Smooth muscle cell (in vitro differentiated cells): Measurements from ENCODE around the gene DNAJB12. TPM values are rescaled to one million over a fixed set of nuclear protein-coding genes. Genes with fewer than 3 reads are reported as not detected.

Experiments used
- DNase-seq: peaks from one replicate; lab custom pipeline; 2025; ENCODE audit not compliant: unreplicated experiment; lab: John Stamatoyannopoulos, UW
- H2AFZ ChIP-seq: fragments of 200-600 bp; sonication (generic); 2 replicates; pipeline ENCODE4 v1.6.0; 2016; ENCODE audit warnings: antibody characterized with exemption, low read depth, mild to moderate bottlenecking
- H3F3A ChIP-seq: fragments of 200-600 bp; sonication (generic); 2 replicates; pipeline ENCODE4 v1.6.0; 2017; ENCODE audit warnings: antibody characterized with exemption, low read depth
- H3K27ac ChIP-seq: fragments of 200-600 bp; sonication (generic); 2 replicates; pipeline ENCODE4 v1.5.1; 2016; ENCODE audit warnings: low read depth, mild to moderate bottlenecking
- H3K27me3 ChIP-seq: fragments of 200-600 bp; sonication (generic); 2 replicates; pipeline ENCODE4 v1.6.1; 2016; ENCODE audit warnings: low read depth, mild to moderate bottlenecking
- H3K36me3 ChIP-seq: fragments of 200-600 bp; sonication (generic); 2 replicates; pipeline ENCODE4 v1.5.1; 2016; ENCODE audit warnings: low read depth
- H3K4me1 ChIP-seq: fragments of 200-600 bp; sonication (generic); 2 replicates; pipeline ENCODE4 v1.5.1; 2016; ENCODE audit warnings: low read depth
- H3K4me2 ChIP-seq: fragments of 200-600 bp; sonication (generic); 2 replicates; pipeline ENCODE4 v1.6.0; 2016; ENCODE audit warnings: mild to moderate bottlenecking
- H3K4me3 ChIP-seq: fragments of 200-600 bp; sonication (generic); 2 replicates; pipeline ENCODE4 v1.5.1; 2016; ENCODE audit warnings: mild to moderate bottlenecking
- H3K79me2 ChIP-seq: fragments of 200-600 bp; sonication (generic); 2 replicates; pipeline ENCODE4 v1.6.0; 2016; ENCODE audit warnings: low read depth, mild to moderate bottlenecking
- H3K9ac ChIP-seq: fragments of 200-600 bp; sonication (generic); 2 replicates; pipeline ENCODE4 v1.6.0; 2016; ENCODE audit warnings: low read depth
- H3K9me3 ChIP-seq: fragments of 200-600 bp; sonication (generic); replicated peaks from 2 replicates; pipeline ENCODE4 v1.5.1; 2016; ENCODE audit warnings: low read depth
- H4K20me1 ChIP-seq: fragments of 200-600 bp; sonication (generic); 2 replicates; pipeline ENCODE4 v1.6.0; 2016; ENCODE audit warnings: low read depth
- WGBS: methylation state at CpG from one replicate; pipeline ENCODE4 v1.1.7; 2016; ENCODE audit warnings: low lambda C conversion rate; 5-methylcytosine and 5-hydroxymethylcytosine counted together
- polyA plus RNA-seq: library from polyadenylated mRNA; unstranded; fragments of >200 nt; fragmentation: Nextera tagmentation; extraction: Ambion mirVana; gene quantifications from 2 replicates; pipeline ENCODE4 v1.2.1, GENCODE V29; 2016
- total RNA-seq: library from RNA; depleted of rRNA; stranded (reverse); fragments of >200 nt; gene quantifications from 2 replicates; pipeline ENCODE4 v1.2.3, GENCODE V29; 2014
- TF ChIP-seq, protein P1 (sequence below): fragments of 200-600 bp; sonication (generic); IDR thresholded peaks from 2 replicates; pipeline ENCODE4 v1.5.1; 2017; ENCODE audit warnings: borderline replicate concordance, mild to moderate bottlenecking, antibody characterized with exemption; ENCODE audit not compliant: insufficient read depth, poor library complexity, severe bottlenecking

Gene DNAJB12
- total and polyA plus RNA-seq, 2 experiments from 2014 or later, result 12.5 to 24.5 TPM

DNA sequence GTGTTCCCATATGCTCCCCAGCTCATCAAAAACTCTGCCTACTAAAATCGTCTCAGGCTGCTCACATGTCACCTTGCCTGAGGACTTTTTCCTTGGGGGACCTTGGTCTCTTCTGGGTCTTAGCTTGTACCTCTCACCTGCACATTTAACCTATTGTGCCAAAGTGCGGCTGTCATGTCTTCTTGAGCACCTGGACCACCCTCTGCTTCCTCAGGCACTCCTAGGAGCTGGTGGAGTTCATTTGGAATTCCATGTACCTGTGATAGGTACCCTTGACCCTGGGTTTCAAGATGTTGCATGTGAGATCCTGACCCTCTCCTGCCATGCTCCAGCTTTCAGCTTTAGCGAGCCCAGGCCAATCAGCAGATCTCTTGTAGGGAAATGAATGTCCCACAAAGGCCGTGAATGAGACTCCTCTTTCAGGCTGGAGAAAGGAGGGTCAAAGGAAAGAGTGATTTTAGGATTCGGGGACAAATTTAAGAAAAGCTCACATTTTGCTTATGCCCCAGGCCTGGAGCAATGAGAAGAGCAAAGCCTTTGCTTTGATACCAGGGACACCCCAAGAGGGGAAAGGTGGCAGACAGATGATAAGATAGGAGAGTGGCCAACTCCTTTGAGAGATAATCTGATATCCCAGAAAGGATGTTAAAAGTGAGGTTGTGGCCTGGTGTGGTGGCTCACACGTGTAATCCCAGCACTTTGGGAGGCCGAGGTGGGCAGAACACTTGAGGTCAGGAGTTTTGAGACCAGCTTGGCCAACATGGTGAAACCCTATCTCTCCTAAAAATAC, 10.6 kb upstream of the DNAJB12 start:
- WGBS, result 90% methylated on average over 7 of the region's 7 CpGs

DNA sequence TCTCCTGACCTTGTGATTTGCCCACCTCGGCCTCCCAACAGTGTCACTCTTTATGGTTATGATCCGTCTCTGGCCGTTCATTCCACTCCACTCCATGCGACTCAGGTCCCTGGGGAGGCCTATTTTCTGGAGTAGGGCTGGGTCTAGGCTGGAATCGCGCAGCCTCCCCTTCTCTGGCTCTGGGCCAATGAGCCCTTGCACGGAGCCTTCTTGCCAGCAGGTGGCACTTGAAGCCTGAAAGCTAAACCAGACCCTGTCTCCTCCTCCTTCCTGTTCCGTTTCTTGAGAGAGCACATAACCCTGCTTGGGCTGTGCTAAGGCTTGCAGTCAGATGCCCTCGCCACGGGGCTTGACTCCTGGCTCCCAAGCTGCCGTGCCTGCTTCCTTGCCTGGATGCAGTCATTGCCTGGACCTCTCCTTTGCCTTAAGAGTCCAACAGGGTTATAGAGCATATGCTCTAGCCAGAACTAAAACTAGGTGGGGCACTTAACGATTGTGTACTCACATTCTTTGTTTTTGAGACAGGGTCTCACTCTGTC, 9.6 kb upstream of the DNAJB12 start:
- no peak overlapping the region for H3K4me3 ChIP-seq
- no peaks in the 10 kb centered on the region for H3K9me3 ChIP-seq
- no peaks in the 10 kb centered on the region for H4K20me1 ChIP-seq
- no peaks in the 10 kb centered on the region for H3K36me3 ChIP-seq
- H3K27ac ChIP-seq, result peak overlapping the region; percentile 34
- no peaks in the 10 kb centered on the region for H3K27me3 ChIP-seq
- peak; percentile 68 for DNase-seq
- H2AFZ ChIP-seq, result peak overlapping the region; percentile 47
- H3K4me2 ChIP-seq, result peak overlapping the region; percentile 72
- no peak overlapping the region for H3K9ac ChIP-seq
- WGBS, result 13% methylated on average over 12 of the region's 12 CpGs
- H3K4me1 ChIP-seq, result no peaks in the 10 kb centered on the region
- TF ChIP-seq, protein P1, sequence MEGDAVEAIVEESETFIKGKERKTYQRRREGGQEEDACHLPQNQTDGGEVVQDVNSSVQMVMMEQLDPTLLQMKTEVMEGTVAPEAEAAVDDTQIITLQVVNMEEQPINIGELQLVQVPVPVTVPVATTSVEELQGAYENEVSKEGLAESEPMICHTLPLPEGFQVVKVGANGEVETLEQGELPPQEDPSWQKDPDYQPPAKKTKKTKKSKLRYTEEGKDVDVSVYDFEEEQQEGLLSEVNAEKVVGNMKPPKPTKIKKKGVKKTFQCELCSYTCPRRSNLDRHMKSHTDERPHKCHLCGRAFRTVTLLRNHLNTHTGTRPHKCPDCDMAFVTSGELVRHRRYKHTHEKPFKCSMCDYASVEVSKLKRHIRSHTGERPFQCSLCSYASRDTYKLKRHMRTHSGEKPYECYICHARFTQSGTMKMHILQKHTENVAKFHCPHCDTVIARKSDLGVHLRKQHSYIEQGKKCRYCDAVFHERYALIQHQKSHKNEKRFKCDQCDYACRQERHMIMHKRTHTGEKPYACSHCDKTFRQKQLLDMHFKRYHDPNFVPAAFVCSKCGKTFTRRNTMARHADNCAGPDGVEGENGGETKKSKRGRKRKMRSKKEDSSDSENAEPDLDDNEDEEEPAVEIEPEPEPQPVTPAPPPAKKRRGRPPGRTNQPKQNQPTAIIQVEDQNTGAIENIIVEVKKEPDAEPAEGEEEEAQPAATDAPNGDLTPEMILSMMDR, result peak; percentile 89
- H3K79me2 ChIP-seq, result no peaks in the 10 kb centered on the region
- H3F3A ChIP-seq, result no peaks in the 10 kb centered on the region

More for the DNA sequence above, 10.6 kb upstream of the DNAJB12 start:
- Histone ChIP-seq H4K20me1 (no peaks in the 10 kb centered on the region), H3K4me2 (no peak overlapping the region), H3K9ac (no peak overlapping the region), H3K4me3 (no peak overlapping the region), H3K9me3 (no peaks in the 10 kb centered on the region), H3K27me3 (no peaks in the 10 kb centered on the region), H3K4me1 (no peaks in the 10 kb centered on the region), H3K36me3 (no peaks in the 10 kb centered on the region), H3K27ac (no peak overlapping the region), H3K79me2 (no peaks in the 10 kb centered on the region), H3F3A (no peaks in the 10 kb centered on the region), H2AFZ (no peak overlapping the region)
- no peak for DNase-seq
- TF ChIP-seq, protein P1, result no peak

DNA sequence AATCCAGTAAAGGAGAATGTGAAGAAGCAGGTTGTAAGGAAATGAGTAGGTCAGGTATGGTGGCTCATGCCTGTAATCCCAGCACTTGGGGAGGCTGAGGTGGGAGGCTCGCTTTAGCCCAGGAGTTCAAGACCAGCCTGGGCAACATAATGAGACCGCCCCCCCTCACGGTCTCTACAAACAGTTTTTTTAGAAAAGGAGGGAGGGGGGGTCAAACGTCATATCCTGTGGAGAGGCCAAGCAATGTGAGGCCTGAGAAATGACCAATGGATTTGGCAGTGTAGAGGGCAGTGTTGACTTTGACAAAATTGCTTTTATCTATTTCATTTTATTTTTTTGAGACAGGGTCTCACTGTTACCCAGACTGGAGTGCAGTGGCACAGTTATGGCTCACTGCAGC, 2.3 kb upstream of the DNAJB12 start:
- no peak for DNase-seq

More for the DNA sequence above, 2.3 kb upstream of the DNAJB12 start:
- Histone ChIP-seq H2AFZ (no peak overlapping the region), H3K27ac (no peak overlapping the region), H3F3A (no peaks in the 10 kb centered on the region), H3K27me3 (no peaks in the 10 kb centered on the region), H3K4me3 (no peak overlapping the region), H3K36me3 (no peaks in the 10 kb centered on the region), H3K9ac (no peak overlapping the region), H4K20me1 (peaks cover 11% of the 10 kb centered on the region), H3K4me1 (peaks cover 7% of the 10 kb centered on the region), H3K79me2 (peaks cover 17% of the 10 kb centered on the region), H3K4me2 (no peak overlapping the region), H3K9me3 (no peaks in the 10 kb centered on the region)
- 93% methylated on average over 4 of the region's 4 CpGs for WGBS
- TF ChIP-seq, protein P1, result no peak
